ENCODE measurements around the gene INO80D. TPM values are rescaled to one million over a fixed set of nuclear protein-coding genes. Genes with fewer than 3 reads are reported as not detected.
A peak's percentile ranks its signal among the peaks of the same experiment; 100 is the strongest.

Gene INO80D
- total and polyA plus RNA-seq, 2 of the 8 experiments (the other 6 are each of a cell fraction or from before 2014, with no cell fraction given): 6.2 to 37.4 TPM

DNA sequence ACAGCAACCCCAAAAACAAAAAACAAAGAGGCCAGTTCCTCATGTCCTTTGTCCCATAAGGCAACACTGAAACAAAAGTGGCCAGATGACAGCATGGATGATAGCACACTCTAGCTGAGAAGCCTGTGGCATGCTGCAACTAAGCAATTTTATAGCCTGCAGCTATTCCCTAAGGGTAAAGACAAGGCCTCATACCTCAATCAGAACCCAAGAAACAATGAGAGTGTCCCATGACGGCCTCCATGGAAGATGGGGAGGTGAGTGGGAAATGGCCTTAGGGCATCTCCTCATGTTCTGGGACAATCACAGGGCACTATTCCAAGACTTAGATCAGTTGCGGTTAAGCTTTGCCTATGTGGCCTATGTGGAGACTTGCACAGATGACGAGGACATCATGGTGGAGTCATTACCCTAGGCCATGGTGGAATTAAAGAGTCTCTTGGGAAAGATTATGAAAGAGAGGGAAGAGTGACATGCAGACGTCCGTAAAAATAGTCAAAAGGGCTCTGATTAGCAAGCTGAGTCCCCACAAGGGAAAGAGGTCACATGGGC lies 103.1 kb downstream of the INO80D start:
- H4K20me1 ChIP-seq (replicated peaks in 1 of 2; ENCODE audit: control insufficient read depth in 1 of 2, insufficient read depth in 2 of 2, low read length in 2 of 2): no peaks in the 10 kb centered on the region
- no peak overlapping the region for H2BK20ac ChIP-seq (ENCODE audit: low read length)
- no peaks in the 10 kb centered on the region for H3K79me2 ChIP-seq (ENCODE audit: control insufficient read depth in 1 of 2, insufficient read depth in 2 of 2, low read length in 2 of 2)
- no peaks in the 10 kb centered on the region for H3K36me3 ChIP-seq (ENCODE audit: control insufficient read depth in 2 of 4, insufficient read depth in 4 of 4, low read length in 3 of 4)
- H4K91ac ChIP-seq (replicated peaks; ENCODE audit: insufficient read length, low read length): no peak overlapping the region
- H3K9ac ChIP-seq (replicated peaks in 1 of 4; ENCODE audit: extremely low read depth in 1 of 4, low read depth in 3 of 4, low read length in 3 of 4): no peak overlapping the region
- DNase-seq (ENCODE audit: low read depth in 1 of 2, low spot score in 2 of 2) (peak in 1 of 2 experiments; percentile 37), FAIRE-seq (no peak)
- no peaks in the 10 kb centered on the region for H3K79me1 ChIP-seq (ENCODE audit: low read depth, low read length)
- no peak overlapping the region for H3K4me3 ChIP-seq (ENCODE audit: extremely low read depth in 1 of 4, insufficient read depth in 2 of 4, low read depth in 3 of 4, low read length in 4 of 4)
- no peak overlapping the region for H4K8ac ChIP-seq (ENCODE audit: extremely low read depth, insufficient read depth, low read length)
- H3K9me3 ChIP-seq (ENCODE audit: insufficient read depth in 2 of 2, low read depth in 1 of 2, low read length in 1 of 2): no peaks in the 10 kb centered on the region
- no peak overlapping the region for H2BK12ac ChIP-seq (ENCODE audit: low read depth, low read length)
- no peaks in the 10 kb centered on the region for H3K27me3 ChIP-seq (replicated peaks in 1 of 4; ENCODE audit: control insufficient read depth in 3 of 4, extremely low read depth in 1 of 4, insufficient read depth in 3 of 4, low read length in 3 of 4)
- H3K18ac ChIP-seq (ENCODE audit: extremely low read depth, low read length): no peak overlapping the region
- H3K23ac ChIP-seq (ENCODE audit: insufficient read length): no peak overlapping the region
- H2BK15ac ChIP-seq (ENCODE audit: low read length): no peak overlapping the region
- no peak overlapping the region for H3K4ac ChIP-seq (replicated peaks; ENCODE audit: insufficient read length, low read depth, low read length)
- H4K5ac ChIP-seq (ENCODE audit: insufficient read length, low read depth, low read length): no peak overlapping the region
- ChIA-PET POLR2A (ENCODE audit: partially characterized antibody) (no interaction called here), CTCF (ENCODE audit: partially characterized antibody) (interaction anchor here (2.4 kb wide), 1 partner anchor 12 kb away, joined by 6 read pairs; no protein-coding TSS in a partner anchor)
- H2AK5ac ChIP-seq (ENCODE audit: low read depth, low read length): no peak overlapping the region
- no peak overlapping the region for H2AFZ ChIP-seq (ENCODE audit: low read length)
- no peak overlapping the region for H2BK120ac ChIP-seq (replicated peaks; ENCODE audit: low read depth, low read length)
- H3K14ac ChIP-seq (ENCODE audit: insufficient read length): no peak overlapping the region
- TF ChIP-seq KDM1A (IDR thresholded peaks at IDR 0.05; ENCODE audit: borderline replicate concordance, low read length) (no peak), RFX5 (IDR thresholded peaks at IDR 0.05; ENCODE audit: borderline replicate concordance, low read depth, low read length) (no peak), CHD2 (IDR thresholded peaks at IDR 0.05; ENCODE audit: low read length) (no peak), PHF8 (conservative IDR thresholded peaks at IDR 0.05; ENCODE audit: low read depth, low read length) (no peak), SP1 (IDR thresholded peaks at IDR 0.05; ENCODE audit: low read depth, low read length) (no peak), YY1 (IDR thresholded peaks at IDR 0.05; ENCODE audit: low read depth, low read length) (no peak), SIN3A (conservative IDR thresholded peaks at IDR 0.05 in 1 of 2, IDR thresholded peaks at IDR 0.05 in 1 of 2; ENCODE audit: low read depth in 1 of 2, low read length in 2 of 2) (no peak), GABPA (IDR thresholded peaks at IDR 0.05; ENCODE audit: borderline replicate concordance, insufficient read depth, low read length) (no peak), CBX8 (IDR thresholded peaks at IDR 0.05; ENCODE audit: borderline replicate concordance, low read depth, low read length) (no peak)
- H3K23me2 ChIP-seq (ENCODE audit: low read depth, low read length): no peaks in the 10 kb centered on the region
- H3K4me1 ChIP-seq (replicated peaks in 1 of 4; ENCODE audit: control insufficient read depth in 3 of 4, insufficient read depth in 4 of 4, low read length in 3 of 4): no peaks in the 10 kb centered on the region
- H3K27ac ChIP-seq (ENCODE audit: low read depth, low read length): no peak overlapping the region
- no peak overlapping the region for H2BK5ac ChIP-seq (ENCODE audit: low read depth, low read length)
- WGBS, 2 experiments (ENCODE audit: extremely low coverage in 1 of 2, insufficient coverage in 1 of 2, insufficient read length in 1 of 2, insufficient replicate concordance in 2 of 2, low coverage in 1 of 2, low lambda C conversion rate in 2 of 2, missing lambda C conversion rate in 1 of 2): 93% methylated on average over 5 of the region's 5 CpGs; no CpG with 5 or more reads in 1 of the 2 experiments
- no peak overlapping the region for H3K4me2 ChIP-seq (ENCODE audit: insufficient read depth in 1 of 2, low read depth in 2 of 2, low read length in 2 of 2)
- no peak overlapping the region for H3K56ac ChIP-seq (replicated peaks; ENCODE audit: insufficient read length, low read depth, low read length)

Measured in H1 (cell line).